GM23338 (cell line): ENCODE results near the gene SHISA6.

Experiments
- EZH2 ChIP-seq: fragments of 200-600 bp; sonication (generic); IDR thresholded peaks from one replicate; pipeline ENCODE4 v1.8.0; 2017; ENCODE audit warnings: antibody characterized with exemption, mild to moderate bottlenecking, low read depth; ENCODE audit not compliant: unreplicated experiment
- POLR2AphosphoS5 ChIP-seq: IDR thresholded peaks from 2 replicates; pipeline ENCODE4 v1.6.1; 2016; ENCODE audit warnings: antibody characterized with exemption, low read depth
- TF ChIP-seq, protein P1 (sequence below), 2 experiments: fragments of 200-600 bp in 1 of 2; sonication (generic) in 1 of 2; conservative IDR thresholded peaks; 2 replicates each; pipeline versions ENCODE4 v1.5.1 to v1.6.1; 2016 to 2017; ENCODE audit warnings: antibody characterized with exemption in 2 of 2, low read depth in 2 of 2, mild to moderate bottlenecking in 2 of 2, moderate library complexity in 1 of 2

DNA sequence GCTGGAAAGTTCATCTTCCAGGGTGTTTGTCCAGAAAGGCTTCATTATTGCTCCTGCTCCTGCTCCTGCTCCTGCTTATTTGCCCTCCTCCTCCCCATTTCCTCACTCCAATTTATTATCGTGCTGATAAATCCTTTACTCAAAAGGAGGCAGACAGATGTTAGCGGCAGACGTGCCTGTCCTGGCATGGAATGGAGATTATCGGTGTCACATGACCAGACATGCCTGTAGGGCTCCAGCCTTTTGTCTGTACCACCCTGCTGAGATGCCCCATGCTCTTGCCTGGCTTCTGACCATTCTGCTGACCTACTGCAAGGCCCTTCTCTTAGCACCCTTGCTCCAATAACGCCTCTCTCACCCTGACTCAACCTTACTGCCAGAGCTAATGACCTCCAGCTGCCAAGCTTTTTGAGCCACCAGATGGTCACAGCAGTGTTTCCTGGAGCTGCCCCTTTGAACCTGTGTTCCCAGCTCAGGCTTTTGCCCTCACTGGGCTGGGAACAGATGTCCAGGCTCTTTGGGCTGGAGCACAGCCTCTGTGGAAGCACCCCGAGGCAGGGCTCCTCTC lies 370.1 kb downstream of the SHISA6 start:
- TF ChIP-seq POLR2AphosphoS5: no peak
- TF ChIP-seq EZH2: no peak
- TF ChIP-seq, protein P1, sequence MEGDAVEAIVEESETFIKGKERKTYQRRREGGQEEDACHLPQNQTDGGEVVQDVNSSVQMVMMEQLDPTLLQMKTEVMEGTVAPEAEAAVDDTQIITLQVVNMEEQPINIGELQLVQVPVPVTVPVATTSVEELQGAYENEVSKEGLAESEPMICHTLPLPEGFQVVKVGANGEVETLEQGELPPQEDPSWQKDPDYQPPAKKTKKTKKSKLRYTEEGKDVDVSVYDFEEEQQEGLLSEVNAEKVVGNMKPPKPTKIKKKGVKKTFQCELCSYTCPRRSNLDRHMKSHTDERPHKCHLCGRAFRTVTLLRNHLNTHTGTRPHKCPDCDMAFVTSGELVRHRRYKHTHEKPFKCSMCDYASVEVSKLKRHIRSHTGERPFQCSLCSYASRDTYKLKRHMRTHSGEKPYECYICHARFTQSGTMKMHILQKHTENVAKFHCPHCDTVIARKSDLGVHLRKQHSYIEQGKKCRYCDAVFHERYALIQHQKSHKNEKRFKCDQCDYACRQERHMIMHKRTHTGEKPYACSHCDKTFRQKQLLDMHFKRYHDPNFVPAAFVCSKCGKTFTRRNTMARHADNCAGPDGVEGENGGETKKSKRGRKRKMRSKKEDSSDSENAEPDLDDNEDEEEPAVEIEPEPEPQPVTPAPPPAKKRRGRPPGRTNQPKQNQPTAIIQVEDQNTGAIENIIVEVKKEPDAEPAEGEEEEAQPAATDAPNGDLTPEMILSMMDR (conservative IDR thresholded peaks at IDR 0.05; ENCODE audit: low read depth in 2 of 2): no peak
